SKM-1 treated with dmso at 0.1 percent for 144 hours (cell line): ENCODE data around the gene SLIT2.
A peak's percentile ranks its signal among the peaks of the same experiment; 100 is the strongest.

ENCODE experiments used
- DNase-seq: peaks from one replicate; lab custom pipeline; 2025; ENCODE audit not compliant: unreplicated experiment; lab: John Stamatoyannopoulos, UW

SLIT2 gene

GRCh38 chr4:20251796-20252655 is at the start of gene SLIT2:
Gene SLIT2 (plus strand): TSS chr4:20251905. CDS start chr4:20253816, 1,911 bp downstream.
- DNase-seq, result peak; percentile 49

GRCh38 chr4:20203508-20203907 is 48.2 kb upstream of the SLIT2 start:
- DNase-seq, result no peak

- DNase-seq, result no peak
Observed at GRCh38 chr4:20217521-20217920, 34.2 kb upstream of the SLIT2 start.

- no peak for DNase-seq
Observed at GRCh38 chr4:20217951-20218350, 33.8 kb upstream of the SLIT2 start.

GRCh38 chr4:20219521-20219920 is 32.2 kb upstream of the SLIT2 start:
- no peak for DNase-seq

GRCh38 chr4:20237894-20238537 is 13.7 kb upstream of the SLIT2 start:
- no peak for DNase-seq

- DNase-seq, result peak; percentile 12
Observed at GRCh38 chr4:20248155-20248558, 3.5 kb upstream of the SLIT2 start.

- peak; percentile 46 for DNase-seq
Observed at GRCh38 chr4:20249333-20249732, 2.4 kb upstream of the SLIT2 start.

GRCh38 chr4:20251031-20251795 is 492 bp upstream of the SLIT2 start:
- DNase-seq, result no peak

GRCh38 chr4:20252656-20253282 is 1.1 kb downstream of the SLIT2 start:
- DNase-seq, result no peak

GRCh38 chr4:20253283-20253734 is 1.6 kb downstream of the SLIT2 start:
- no peak for DNase-seq

GRCh38 chr4:20253735-20254409 is 2.2 kb downstream of the SLIT2 start:
- DNase-seq, result no peak

- no peak for DNase-seq
Observed at GRCh38 chr4:20254511-20255250, 3.0 kb downstream of the SLIT2 start.

GRCh38 chr4:20255251-20255586 is 3.5 kb downstream of the SLIT2 start:
- DNase-seq, result no peak

- no peak for DNase-seq
Observed at GRCh38 chr4:20255823-20256222, 4.1 kb downstream of the SLIT2 start.

- DNase-seq, result no peak
Observed at GRCh38 chr4:20256381-20256881, 4.7 kb downstream of the SLIT2 start.

GRCh38 chr4:20259707-20260106 is 8.0 kb downstream of the SLIT2 start:
- no peak for DNase-seq

- DNase-seq, result peak; percentile 36
Observed at GRCh38 chr4:20260821-20261220, 9.1 kb downstream of the SLIT2 start.

GRCh38 chr4:20262221-20262620 is 10.5 kb downstream of the SLIT2 start:
- no peak for DNase-seq

GRCh38 chr4:20264688-20265087 is 13.0 kb downstream of the SLIT2 start:
- no peak for DNase-seq
